Activated CD8-positive, alpha-beta memory T cell treated with anti-CD3 and anti-CD28 coated beads for 36 hours (primary cell): ENCODE data around the gene RBM41. TPM values are rescaled to one million over a fixed set of nuclear protein-coding genes. Genes with fewer than 3 reads are reported as not detected.
"Not testable (repeated sequence)": the region's sequence is repeated elsewhere in the genome, so short reads cannot be mapped to it uniquely, and the experiment has no call there.

Source experiments
- CTCF ChIA-PET: fragments of 350-600 bp; sonication (Branson Sonifier 250); formaldehyde crosslinking; loops from one replicate; lab custom pipeline; 2021; ENCODE audit warnings: antibody characterized with exemption; lab: Charles Lee
- POLR2A ChIA-PET: fragments of 350-600 bp; sonication (Branson Sonifier 250); formaldehyde crosslinking; loops from one replicate; lab custom pipeline; 2021; ENCODE audit warnings: antibody characterized with exemption; lab: Charles Lee
- total RNA-seq, 2 experiments: library from RNA; stranded (reverse); gene quantifications; one replicate each; pipeline ENCODE4 v1.2.3, GENCODE V29; 2021

RBM41 gene
- 10 to 100 TPM; 13.0 TPM for total RNA-seq

DNA sequence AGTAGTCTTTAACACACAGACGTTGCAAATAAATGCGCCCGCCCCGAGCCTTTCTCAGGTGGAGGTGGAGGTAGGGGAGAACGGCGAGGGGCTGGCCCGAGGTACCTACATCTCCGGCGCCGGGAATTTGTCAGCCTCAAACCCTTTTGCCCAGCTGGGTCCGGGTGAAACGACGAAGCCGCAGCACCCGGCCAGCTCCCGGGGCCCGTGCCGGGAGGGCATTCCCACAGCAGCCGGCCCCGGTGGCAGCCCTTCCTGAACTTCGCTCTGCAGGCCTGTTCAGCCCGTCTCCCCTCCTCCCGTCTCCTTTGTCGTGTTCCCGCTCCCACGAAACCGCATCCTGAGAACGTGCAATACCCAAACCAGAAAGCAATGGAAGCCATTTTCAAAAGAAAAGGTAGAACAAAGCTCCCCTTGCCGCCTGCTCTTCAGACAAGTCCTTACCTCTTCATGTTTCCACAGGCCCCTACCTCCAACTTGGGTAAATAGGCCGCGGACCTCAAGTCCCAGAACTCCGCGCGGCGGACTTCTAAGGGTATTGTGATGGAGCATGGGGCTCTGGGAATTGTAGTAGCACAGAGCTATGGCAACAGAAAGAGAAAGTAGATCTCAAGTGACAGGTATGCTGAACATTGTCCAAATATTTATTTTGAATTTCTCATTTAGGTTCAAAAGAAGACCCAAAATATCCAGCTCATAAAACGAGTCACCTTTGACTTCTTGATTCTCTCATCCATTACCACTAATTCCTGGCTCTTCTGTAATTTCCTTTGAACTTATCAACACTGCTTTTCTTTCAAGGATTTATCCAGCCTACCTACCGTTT, at the start of gene RBM41:
TSS of gene RBM41 (minus strand) at position 501 of the 826 bp plus-strand sequence. CDS start at position 452, 49 bp downstream.
- ChIA-PET POLR2A (interaction anchor here (0.6 kb wide), 1 partner anchor 44 kb away, joined by 3 read pairs; no protein-coding TSS in a partner anchor), CTCF (interaction anchor here (1.1 kb wide), 1 partner anchor 11 kb away, joined by 3 read pairs; no protein-coding TSS in a partner anchor)

DNA sequence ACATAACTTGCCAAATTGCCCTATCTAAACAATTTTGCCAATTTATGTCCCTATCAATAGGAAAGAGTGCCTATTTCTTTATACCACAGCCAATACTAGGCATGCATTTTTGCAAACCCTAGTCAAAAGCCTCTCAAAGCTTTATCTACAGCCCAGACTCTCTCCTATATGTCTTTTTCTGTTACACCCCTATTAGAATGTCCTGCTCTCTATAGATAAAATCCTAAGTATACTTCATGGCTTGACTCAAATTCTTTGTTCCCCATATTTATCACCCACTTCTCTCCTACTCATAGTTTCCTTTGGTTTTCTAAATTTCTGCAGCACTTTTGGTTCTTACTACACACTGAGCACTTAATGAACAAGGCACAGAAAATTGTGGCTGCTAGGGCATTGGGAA, 49.6 kb upstream of the RBM41 start:
- POLR2A ChIA-PET: no interaction called here
- CTCF ChIA-PET: no interaction called here

DNA sequence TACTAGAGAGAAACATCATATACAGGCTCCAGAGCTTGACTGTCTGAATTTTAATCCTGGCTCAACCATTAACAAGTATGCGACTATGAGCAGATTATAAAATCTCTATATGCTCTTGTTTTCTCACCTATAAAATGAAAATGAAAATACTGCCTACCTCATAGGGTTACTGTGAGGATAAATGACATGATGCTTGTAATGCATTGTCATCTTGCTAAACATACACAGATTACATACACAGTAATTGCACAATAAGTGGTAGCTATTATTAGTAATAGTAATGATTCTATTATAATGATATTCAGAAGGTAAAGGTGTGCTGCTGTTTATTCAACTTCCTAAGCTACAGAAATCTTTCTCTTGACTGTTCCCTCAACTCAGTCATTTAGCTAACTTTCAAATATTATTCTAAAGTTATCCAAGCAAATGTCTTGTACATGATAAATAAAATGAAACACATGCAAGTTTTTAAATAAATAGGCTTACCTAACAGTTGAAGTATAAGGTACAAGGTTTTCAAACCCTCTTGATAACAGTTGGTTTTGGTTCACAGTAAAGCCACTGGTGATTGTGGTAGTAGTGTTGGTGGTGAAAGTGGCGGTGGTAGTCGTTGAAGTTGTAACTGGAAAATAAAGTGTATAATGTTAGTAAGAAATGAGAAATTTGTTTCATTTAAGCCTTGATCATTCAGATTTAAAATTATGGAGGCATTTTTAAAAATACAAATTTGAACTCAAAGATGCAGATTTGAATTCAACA, 48.7 kb upstream of the RBM41 start:
- POLR2A ChIA-PET: no interaction called here
- CTCF ChIA-PET: no interaction called here

DNA sequence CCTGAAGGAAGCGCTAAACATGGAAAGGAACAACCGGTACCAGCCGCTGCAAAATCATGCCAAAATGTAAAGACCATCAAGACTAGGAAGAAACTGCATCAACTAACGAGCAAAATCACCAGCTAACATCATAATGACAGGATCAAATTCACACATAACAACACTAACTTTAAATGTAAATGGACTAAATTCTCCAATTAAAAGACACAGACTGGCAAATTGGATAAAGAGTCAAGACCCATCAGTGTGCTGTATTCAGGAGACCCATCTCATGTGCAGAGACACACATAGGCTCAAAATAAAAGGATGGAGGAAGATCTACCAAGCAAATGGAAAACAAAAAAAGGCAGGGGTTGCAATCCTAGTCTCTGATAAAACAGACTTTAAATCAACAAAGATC, 39.0 kb upstream of the RBM41 start:
- POLR2A ChIA-PET, CTCF ChIA-PET: not testable (repeated sequence)

DNA sequence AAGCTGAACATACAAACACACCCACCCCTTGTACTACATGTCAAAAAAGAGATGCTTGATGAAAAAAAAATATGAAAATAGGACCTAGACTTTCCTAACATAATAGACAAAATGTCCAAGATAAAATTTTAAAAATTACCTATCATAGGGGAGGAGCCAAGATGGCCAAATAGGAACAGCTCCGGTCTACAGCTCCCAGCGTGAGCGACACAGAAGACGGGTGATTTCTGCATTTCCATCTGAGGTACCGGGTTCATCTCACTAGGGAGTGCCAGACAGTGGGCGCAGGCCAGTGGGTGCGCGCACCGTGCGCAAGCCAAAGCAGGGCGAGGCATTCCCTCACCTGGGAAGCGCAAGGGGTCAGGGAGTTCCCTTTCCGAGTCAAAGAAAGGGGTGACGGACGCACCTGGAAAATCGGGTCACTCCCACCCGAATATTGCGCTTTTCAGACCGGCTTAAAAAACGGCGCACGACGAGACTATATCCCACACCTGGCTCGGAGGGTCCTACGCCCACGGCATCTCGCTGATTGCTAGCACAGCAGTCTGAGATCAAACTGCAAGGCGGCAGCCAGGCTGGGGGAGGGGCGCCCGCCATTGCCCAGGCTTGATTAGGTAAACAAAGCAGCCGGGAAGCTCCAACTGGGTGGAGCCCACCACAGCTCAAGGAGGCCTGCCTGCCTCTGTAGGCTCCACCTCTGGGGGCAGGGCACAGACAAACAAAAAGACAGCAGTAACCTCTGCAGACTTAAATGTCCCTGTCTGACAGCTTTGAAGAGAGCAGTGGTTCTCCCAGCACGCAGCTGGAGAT, 37.2 kb upstream of the RBM41 start:
- POLR2A ChIA-PET, CTCF ChIA-PET: not testable (repeated sequence)

DNA sequence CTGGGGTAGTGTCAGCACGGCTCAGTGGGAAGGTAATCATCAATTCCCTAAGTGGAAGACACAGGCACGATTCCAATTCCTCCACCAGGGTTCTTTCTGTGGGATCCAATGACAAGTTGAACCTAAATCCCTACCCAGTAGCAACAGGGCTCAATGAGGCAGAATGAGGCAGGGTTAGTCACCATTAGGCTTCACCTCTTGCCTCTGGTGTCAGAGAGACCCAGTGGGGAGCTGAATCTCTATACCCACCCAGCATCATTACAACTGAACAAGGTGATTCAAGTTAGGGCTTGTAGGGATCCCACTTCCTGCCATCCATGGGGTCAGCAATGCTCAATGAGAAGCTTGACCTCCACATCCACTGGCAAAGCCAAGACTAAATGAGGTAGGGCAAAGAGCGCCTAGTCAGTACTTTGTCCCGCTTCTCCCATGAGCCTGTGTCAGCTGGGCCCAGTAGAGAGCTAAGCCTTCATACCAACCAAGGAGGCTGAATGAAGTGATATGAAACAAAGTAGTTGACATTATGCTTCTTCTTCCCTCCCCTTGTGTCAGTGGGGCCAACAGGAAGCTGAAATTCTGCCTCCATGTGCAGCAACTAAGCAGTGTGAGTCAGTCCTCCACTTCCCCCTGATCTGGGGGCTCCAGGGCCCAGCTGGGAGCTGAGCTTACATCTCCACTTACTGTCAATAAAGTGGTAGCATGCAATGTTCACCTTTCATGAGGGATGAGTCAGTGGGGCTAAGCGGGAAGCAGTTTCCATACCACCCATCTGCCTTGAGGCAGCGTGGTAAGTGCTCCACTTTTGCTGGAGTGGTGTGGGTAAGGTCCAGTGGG, 36.4 kb upstream of the RBM41 start:
- POLR2A ChIA-PET: no interaction called here
- CTCF ChIA-PET: no interaction called here

DNA sequence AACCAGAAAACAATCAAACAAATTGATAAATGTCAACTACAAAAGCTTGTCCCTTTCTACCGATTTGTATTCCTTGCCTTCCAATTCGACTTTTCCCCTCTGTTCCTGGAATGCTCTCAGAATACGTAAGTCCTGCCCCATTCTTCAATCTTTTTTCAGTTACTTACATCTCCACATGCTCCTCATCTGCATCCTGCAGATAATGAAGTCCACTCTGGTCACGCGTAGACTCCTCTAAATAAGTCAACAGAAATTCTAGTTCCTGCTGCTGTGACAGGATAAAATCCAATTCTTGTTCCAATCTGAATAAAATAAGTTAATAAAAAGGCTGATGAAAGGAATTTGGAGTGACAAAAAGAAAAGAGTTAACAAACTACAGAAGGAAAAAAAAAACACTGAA, 34.4 kb upstream of the RBM41 start:
- ChIA-PET CTCF (no interaction called here), POLR2A (no interaction called here)

DNA sequence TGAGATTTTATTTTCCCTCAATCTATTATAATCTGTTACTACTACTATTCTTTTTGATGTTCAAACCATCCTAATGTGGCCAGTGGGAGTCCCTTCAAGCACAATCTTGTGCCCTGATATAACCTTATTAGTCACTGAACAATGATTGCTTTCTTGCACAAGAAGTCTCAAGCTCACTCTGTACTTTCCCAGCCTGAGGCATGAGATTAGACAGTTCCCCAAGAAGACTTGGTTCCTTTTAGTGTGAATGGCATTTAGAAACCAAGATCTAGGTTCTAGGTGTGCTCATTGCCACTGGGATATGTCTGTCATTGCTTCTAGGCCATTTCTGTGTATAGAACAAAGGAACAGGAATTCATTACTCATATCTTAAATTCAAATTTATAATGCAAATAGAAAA, 28.0 kb upstream of the RBM41 start:
- CTCF ChIA-PET: no interaction called here
- POLR2A ChIA-PET: no interaction called here

DNA sequence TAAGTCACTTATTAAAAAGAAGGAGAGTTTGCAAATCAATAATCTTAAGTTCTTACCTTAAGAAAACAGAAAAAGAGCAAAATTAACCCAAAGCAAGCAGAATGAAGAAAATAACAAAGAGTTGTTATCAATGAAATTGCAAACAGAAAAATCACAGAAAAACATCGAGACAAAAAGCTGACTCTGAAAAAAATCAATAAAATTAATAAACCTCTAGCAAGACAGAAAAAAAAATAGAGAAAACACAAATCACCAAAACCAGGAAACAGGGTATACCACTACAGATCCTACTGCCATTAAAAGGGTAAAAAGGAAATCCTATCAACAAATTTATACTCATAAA, 17.3 kb upstream of the RBM41 start:
- ChIA-PET CTCF (no interaction called here), POLR2A (no interaction called here)

DNA sequence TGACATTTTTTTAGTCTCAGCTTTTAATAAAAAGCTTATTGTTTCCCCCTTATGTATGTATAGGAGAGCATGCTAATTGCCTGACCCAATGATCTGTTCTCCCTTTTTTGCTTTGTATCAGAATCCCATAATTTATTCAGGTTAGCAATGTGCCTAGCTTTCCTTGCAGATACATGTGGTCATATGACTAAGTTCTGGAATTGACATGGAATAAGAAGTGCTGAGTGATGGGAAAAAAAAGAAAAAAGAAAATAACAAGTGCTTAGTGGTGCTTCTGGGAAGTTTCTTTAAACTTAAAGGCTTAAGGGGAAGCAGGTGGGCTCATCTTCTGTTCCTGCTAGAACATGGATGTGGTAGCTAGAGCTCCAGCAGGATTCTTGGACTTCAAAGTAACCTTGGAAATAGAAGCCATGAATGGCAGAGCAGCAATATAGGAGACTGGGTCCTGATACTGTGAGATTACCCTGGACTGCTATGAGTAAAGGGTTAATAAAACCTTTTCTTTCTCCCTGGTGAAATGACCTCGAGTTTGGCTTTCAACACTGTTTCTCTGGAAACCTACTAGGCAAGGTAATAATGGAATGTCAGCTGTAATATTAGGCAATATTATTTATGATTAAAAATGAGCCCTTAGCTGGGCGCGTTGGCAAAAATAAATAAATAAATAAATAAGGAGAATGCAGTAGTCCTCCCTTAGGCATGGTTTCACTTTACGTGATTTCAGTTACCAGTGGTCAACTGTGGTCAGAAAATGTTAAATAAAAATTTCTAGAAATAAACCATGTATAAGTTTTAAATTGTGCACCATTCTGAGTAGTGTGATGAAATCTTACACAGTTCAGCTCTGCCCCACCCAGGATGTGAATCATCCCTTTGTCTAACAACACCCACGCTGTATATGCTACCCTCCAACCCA, 16.7 kb upstream of the RBM41 start:
- CTCF ChIA-PET: no interaction called here

DNA sequence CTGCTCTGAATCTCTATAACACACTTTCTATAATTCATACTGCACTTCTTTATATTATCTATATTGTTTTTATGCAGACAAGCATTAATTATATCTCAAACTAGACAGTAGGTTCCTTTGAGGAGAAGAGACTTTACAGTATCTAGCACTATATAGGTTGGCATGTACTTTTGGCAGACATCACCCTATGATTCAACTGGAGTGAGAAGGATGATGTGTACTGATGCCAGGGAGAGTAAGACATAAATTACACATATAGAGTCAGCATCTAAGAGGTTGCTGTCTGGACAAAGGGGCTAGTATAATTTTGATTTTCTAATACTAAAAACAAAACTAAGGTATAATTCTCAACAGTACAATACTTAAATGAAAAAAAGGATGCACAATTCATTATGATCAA, 5.1 kb upstream of the RBM41 start:
- ChIA-PET POLR2A (no interaction called here), CTCF (no interaction called here)

More for the DNA sequence above, 16.7 kb upstream of the RBM41 start:
- POLR2A ChIA-PET: no interaction called here

DNA sequence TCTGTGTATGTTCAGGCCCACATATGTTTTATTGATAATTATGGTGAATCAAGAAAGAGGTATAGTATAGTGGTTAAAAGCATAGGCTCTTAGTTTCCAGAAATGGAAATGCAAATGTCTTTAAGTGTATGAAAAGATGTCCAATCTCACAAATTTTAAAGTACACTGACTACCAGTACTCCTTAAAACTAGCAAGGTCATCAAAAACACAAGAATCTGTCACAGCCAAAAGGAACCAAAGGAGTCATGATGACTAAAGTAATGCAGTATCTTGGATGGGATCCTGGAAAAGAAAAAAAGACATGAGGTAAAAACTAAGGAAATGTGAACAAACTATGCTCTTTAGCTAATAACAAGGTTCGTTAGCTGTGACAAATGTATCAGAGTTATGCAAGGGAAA, 661 bp upstream of the RBM41 start:
- CTCF ChIA-PET: no interaction called here
- POLR2A ChIA-PET: no interaction called here

DNA sequence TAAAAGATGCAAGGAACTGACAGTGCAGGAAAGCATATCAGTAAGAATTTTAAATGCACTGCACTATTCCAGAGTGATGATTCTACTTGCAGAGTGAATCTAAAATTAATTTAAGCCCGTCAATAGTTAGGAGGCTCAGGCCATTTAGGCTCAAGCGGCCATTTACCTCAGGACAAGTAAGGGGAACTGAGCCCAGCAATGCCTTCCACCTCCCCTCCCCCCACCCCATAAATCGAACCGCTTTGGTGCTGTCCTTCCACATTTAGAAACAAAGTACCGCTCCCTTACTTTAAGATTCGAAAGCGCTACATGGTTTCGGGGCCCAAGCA, 665 bp downstream of the RBM41 start:
- ChIA-PET POLR2A (no interaction called here), CTCF (interaction anchor here (1.1 kb wide), 1 partner anchor 11 kb away, joined by 3 read pairs; no protein-coding TSS in a partner anchor)

DNA sequence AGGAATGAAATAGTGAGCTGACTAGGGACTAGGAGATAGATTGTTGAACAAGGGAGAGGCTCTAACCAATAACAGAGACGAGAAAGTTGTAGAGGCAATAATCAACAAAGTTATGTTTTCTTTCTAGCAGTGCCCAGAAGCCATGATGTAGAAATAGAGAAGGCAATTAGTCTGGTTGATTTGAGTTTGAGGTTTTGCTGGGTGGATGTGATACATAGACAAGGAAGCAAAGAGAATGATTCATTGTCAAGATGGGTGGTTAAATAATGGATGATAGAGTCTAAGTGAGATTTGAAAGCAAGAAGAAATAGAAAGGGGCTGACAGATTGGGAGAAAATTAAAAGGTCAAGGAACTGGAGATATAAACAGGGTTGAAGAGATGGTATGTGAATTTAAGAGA, 11.2 kb downstream of the RBM41 start:
- ChIA-PET CTCF (interaction anchor here (1.0 kb wide), 1 partner anchor 10 kb away, joined by 3 read pairs; no protein-coding TSS in a partner anchor), POLR2A (no interaction called here)

DNA sequence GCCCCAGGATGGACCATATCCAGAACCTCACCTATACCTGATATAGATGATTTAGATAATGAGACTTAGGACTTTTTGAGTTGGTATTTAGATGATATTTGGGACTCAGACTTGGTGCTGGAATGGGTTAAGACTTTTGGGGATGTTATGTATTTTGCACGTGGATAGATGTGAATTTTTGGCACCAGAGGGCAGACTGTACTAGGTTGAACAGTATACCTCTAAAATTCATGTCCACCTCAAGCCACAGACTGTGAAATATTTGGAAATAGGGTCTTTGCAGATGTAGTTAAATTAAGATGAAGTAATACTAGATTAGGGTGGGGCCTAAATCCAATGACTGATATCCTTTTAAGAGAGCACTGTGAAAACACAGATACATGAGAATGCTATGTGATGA, 15.6 kb downstream of the RBM41 start:
- CTCF ChIA-PET: no interaction called here

DNA sequence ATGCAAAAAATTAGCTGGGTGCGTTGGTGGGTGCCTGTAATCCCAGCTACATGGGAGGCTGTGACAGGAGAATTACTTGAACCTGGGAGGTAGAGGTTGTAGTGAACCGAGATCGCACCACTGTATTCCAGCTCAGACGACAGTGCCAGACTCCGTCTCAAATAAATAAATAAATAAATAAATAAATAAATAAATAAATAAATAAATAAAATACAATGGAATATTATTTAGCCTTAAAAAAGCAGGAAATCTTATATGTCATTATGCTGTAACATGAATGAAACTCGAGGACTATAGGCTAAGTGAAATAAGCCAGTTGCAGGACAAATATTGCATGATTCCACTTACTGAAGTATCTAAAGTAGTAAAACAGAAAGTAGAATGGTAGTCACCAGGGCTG, 42.5 kb downstream of the RBM41 start:
- ChIA-PET POLR2A (no interaction called here), CTCF (no interaction called here)

More for the DNA sequence above, 15.6 kb downstream of the RBM41 start:
- POLR2A ChIA-PET: no interaction called here

DNA sequence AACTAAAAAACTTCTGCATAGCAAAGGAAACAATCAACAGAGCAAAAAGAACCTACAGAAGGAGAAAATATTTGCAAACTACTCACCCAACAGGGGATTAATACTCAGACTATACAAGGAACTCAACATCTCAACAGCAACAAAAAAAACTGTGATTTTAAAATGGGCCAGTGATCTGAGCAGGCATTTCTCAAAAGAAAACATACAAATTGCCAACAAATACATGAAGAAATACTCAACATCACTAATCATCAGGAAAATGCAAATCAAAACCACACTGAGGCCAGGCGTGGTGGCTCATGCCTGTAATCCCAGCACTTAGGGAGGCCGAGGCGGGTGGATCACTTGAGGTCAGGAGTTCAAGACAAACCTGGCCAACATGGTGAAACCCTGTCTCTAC, 60.9 kb downstream of the RBM41 start:
- CTCF ChIA-PET: not testable (repeated sequence)

DNA sequence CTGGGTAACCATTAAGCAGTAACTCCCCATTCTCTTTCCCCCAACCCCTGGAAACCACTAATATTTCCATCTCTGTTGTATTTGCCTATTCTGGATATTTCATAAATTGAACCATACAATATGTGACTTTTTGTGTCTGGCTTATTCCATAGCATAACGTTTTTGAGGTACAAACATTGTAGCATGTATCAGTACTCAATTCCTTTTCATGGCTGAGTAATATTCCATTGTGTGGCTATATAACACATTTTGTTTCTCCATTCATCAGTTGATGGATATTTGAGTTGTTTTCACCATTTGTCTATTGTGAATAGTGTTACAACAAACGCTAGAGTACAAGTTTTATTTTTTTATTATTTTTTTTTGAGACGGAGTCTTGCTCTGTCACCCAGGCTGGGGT, 63.6 kb downstream of the RBM41 start:
- POLR2A ChIA-PET: no interaction called here
- CTCF ChIA-PET: no interaction called here

More for the DNA sequence above, 60.9 kb downstream of the RBM41 start:
- POLR2A ChIA-PET: not testable (repeated sequence)
